H1 (cell line): ENCODE results near the gene ELMO2. TPM values are rescaled to one million over a fixed set of nuclear protein-coding genes. Genes with fewer than 3 reads are reported as not detected.

ENCODE experiments used
- BACH1 ChIP-seq: IDR thresholded peaks from 2 replicates; pipeline ENCODE4 v1.6.1; 2012; ENCODE audit warnings: low read length, improper control_type of control experiment
- polyA plus RNA-seq, 7 experiments: library from polyadenylated mRNA; depleted of rRNA in 3 of 7; stranded (reverse) in 5 of 7; unstranded in 2 of 7; fragments of >200 nt in 5 of 7; fragments of 200-250 nt in 2 of 7; gene quantifications; 1 replicate in 5 of 7; 2 replicates in 1 of 7; 4 replicates in 1 of 7; pipeline versions ENCODE4 v1.2.1 to v1.2.3, GENCODE V29; 2011 to 2013; ENCODE audit warnings: missing spikeins in 2 of 7, mixed read lengths in 2 of 7
- total RNA-seq: library from RNA; stranded (reverse); fragmentation: NEBNext Ultra II Directional; extraction: Animal tissue kit (Norgen Biotek cat#: 25700); gene quantifications from 2 replicates; pipeline ENCODE4 v1.2.1, GENCODE V29; 2021

ELMO2 gene
- total and polyA plus RNA-seq, 2 of the 8 experiments (the other 6 are each of a cell fraction or from before 2014, with no cell fraction given), result 34.3 to 39.7 TPM

DNA sequence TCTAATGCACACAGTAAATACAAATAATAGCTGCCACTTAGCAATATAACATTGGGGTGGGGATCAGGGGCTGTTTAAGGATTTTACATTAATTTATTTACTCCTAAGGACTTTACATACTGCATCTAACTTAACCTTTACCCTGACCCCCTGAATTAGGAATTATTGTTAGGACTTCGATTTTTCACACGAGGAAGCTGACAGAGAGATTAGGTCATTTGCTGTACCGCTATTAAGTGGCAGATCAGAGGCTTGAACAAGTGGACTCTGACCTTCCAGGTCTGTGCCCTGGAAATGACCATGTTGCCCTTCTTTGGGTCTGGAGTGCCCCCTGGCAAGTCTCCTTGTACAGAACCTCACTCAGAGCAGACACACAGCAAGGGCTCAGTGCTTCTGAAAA lies 5.2 kb upstream of the ELMO2 start (continued):
- no peak for TF ChIP-seq BACH1
